ENCODE measurements around the gene NELFCD. TPM values are rescaled to one million over a fixed set of nuclear protein-coding genes. Genes with fewer than 3 reads are reported as not detected.

Gene NELFCD
- total and polyA plus RNA-seq, 9 of the 15 experiments (the other 6 are each of a cell fraction or from before 2014, with no cell fraction given): 11.7 to 163 (median 96.5) TPM

DNA sequence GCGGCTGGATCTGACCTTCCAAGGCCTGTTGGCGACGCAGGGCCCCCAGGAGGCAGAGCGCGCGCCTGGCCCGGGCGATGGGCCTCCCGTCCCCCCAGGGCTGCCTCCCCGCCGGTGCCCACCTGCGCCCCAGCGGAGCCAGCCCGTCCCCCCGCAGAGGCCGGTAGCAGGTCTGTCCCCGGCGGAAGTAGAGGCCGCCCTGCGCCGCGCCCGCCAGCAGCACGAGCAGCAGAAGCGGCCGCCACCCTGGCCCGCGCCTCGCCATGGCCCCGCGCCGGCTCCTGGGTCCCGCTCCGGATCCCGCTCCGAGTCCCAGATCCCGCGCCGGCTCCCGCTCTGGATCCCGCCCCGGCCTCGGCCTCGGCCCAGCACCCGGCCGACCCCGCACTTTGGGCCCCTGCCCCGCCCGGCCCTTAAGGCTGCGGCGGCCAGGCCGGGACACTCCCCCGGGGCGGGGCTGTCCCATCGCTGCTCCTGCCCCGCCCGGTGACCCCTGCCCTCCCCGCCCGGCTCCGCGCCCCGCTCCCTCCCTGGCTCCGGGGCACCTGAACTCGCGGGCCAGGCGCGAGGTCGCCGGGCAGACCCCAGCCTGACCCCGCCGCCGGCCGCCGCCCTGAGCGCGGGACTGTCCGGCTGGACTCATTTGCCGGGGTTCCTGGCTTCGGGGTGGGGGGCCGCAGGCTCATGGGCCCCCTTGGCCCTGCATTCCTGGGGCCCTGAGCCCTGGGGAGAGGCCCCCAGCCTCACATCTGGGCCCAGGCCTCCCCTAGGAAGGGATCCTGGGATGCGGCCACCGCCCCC is 26.0 kb downstream of the NELFCD start, which contains the start of gene CTSZ (continued):
- TF ChIP-seq MGA (IDR thresholded peaks at IDR 0.05): no peak
- TF ChIP-seq ZNF175 (CRISPR knock-in tag; IDR thresholded peaks at IDR 0.05; ENCODE audit: low read depth): no peak
- no peak for TF ChIP-seq MAFK (IDR thresholded peaks at IDR 0.05; ENCODE audit: low read length)
- TF ChIP-seq, protein P1, sequence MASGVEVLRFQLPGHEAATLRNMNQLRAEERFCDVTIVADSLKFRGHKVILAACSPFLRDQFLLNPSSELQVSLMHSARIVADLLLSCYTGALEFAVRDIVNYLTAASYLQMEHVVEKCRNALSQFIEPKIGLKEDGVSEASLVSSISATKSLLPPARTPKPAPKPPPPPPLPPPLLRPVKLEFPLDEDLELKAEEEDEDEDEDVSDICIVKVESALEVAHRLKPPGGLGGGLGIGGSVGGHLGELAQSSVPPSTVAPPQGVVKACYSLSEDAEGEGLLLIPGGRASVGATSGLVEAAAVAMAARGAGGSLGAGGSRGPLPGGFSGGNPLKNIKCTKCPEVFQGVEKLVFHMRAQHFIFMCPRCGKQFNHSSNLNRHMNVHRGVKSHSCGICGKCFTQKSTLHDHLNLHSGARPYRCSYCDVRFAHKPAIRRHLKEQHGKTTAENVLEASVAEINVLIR (CRISPR knock-in tag; IDR thresholded peaks at IDR 0.05): no peak
- TF ChIP-seq ATF1 (CRISPR knock-in tag; IDR thresholded peaks at IDR 0.05): no peak
- TF ChIP-seq ATF1 (tag; IDR thresholded peaks at IDR 0.05): no peak
- no peak for TF ChIP-seq ZNF121 (CRISPR knock-in tag; conservative IDR thresholded peaks at IDR 0.05)
- no peak for TF ChIP-seq ZC3H4 (CRISPR knock-in tag; IDR thresholded peaks at IDR 0.05; ENCODE audit: borderline replicate concordance)
- TF ChIP-seq BRD4 (IDR thresholded peaks at IDR 0.05): no peak; the same call in 1 of the 2 replicates
- TF ChIP-seq TGIF2 (CRISPR knock-in tag; IDR thresholded peaks at IDR 0.05): no peak
- no peak for TF ChIP-seq HINFP (tag; conservative IDR thresholded peaks at IDR 0.05; ENCODE audit: low read depth)
- TF ChIP-seq POLR2H (tag; IDR thresholded peaks at IDR 0.05; ENCODE audit: low read depth): no peak
- TF ChIP-seq ZBTB1 (CRISPR knock-in tag; IDR thresholded peaks at IDR 0.05; ENCODE audit: borderline replicate concordance, low read depth): no peak
- TF ChIP-seq SAFB (IDR thresholded peaks at IDR 0.05; ENCODE audit: borderline replicate concordance, low read depth, low read length): no peak
